ENCODE results near the gene NPHP4.

DNA sequence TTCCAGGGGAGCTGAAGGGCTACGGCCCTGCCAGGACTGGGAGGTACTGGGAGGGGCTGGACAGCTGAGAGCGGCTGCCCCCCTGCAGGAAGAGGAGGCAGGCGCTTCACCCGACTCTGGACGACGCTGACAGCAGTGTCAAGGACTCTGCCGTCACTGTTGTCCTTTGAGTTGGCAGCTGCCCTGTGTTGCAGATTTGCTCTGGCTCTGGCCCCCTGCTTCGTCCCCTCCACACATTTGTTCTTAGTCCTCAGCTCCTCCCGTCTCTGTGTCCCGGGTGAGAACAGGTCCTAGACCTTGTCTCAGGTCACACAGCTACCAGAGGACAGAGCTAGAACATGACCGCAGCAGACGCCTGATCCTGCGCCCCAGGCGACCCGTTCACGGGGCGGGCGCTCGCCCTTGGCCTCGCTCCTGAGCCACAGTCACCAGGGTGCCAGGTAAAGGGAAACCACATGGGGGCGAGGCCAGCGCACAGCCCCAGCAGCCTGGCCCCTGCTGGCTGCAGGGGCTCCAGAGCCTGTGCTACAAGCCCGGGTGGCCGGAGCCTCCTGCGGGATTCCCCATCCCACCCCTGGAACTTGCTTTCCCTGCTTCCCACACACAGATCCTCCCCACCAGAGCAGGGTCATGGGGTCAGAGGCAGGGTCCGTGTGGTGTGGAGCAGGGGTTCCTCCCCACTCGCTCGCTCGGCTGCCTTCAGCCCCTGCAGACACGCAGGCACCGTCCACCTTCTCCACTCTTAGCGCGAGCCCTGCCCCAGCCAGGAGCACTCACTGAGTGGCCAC, 10.7 kb upstream of the NPHP4 start:
- TF ChIP-seq POLR2A (IDR thresholded peaks at IDR 0.05; ENCODE audit: low read depth, low read length) = no peak
- TF ChIP-seq, protein P1, sequence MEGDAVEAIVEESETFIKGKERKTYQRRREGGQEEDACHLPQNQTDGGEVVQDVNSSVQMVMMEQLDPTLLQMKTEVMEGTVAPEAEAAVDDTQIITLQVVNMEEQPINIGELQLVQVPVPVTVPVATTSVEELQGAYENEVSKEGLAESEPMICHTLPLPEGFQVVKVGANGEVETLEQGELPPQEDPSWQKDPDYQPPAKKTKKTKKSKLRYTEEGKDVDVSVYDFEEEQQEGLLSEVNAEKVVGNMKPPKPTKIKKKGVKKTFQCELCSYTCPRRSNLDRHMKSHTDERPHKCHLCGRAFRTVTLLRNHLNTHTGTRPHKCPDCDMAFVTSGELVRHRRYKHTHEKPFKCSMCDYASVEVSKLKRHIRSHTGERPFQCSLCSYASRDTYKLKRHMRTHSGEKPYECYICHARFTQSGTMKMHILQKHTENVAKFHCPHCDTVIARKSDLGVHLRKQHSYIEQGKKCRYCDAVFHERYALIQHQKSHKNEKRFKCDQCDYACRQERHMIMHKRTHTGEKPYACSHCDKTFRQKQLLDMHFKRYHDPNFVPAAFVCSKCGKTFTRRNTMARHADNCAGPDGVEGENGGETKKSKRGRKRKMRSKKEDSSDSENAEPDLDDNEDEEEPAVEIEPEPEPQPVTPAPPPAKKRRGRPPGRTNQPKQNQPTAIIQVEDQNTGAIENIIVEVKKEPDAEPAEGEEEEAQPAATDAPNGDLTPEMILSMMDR (IDR thresholded peaks at IDR 0.05; ENCODE audit: extremely low read depth in 1 of 2, insufficient read depth in 1 of 2, low read depth in 1 of 2, low read length in 2 of 2) = no peak
- no peak for TF ChIP-seq EZH2 (IDR thresholded peaks at IDR 0.05; ENCODE audit: borderline replicate concordance, low read depth, low read length, severe bottlenecking)
- no peak for TF ChIP-seq GATA2 (IDR thresholded peaks at IDR 0.05; ENCODE audit: insufficient read depth, insufficient read length, low read depth, low read length)
- TF ChIP-seq MAX (IDR thresholded peaks at IDR 0.05; ENCODE audit: insufficient read depth, insufficient read length) = no peak
- TF ChIP-seq POLR2AphosphoS5 (IDR thresholded peaks at IDR 0.05; ENCODE audit: insufficient read depth, low read depth, low read length) = no peak

Measured in endothelial cell of umbilical vein (primary cell).